GM21825 (cell line): ENCODE results near the gene AKAP1.
"Not testable (repeated sequence)": the region's sequence is repeated elsewhere in the genome, so short reads cannot be mapped to it uniquely, and the experiment has no call there.

Source experiments
- ATAC-seq: cut with Tn5 transposase; IDR thresholded peaks from one replicate; pipeline ENCODE4 v1.9.1; 2021; ENCODE audit warnings: mild to moderate bottlenecking, moderate library complexity; ENCODE audit not compliant: unreplicated experiment

Gene AKAP1

DNA sequence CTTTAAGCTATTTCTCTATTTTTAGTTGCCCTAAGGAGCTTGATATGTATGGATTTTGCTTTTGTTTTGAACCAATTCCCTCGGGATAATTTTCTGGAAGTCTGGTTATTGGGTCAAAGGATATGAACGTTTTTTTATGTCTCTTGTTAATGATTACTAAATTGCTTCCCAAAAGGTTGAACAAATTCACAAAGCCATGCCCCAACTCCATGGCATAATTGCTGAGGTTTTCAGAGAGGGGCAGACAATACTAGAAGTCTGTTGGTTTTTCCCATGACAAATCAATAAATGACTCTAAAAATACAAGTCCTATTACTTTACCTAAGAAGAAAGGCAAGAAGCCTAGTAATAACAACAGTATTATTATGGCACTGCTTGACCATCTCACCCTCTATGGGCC lies 11.4 kb upstream of the AKAP1 start:
- ATAC-seq: no peak

DNA sequence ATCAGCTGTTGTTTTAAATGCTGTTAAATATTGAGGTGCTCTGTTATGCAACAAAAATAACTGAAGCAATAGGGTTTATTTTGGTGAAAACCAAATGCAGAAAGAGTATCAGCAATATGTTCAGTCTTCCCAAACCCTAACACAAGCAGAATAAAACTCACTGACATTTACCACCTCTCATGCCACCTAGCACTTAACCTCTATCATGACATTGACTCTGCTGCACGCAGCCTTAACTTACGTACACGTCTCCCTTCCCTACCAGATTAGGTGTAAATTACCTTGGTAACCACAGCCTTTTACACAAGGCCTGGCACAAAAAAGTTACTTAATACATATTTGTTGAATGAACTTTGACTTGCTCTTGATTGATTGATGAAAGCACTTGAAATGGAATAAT lies 9.9 kb upstream of the AKAP1 start:
- ATAC-seq: no peak

DNA sequence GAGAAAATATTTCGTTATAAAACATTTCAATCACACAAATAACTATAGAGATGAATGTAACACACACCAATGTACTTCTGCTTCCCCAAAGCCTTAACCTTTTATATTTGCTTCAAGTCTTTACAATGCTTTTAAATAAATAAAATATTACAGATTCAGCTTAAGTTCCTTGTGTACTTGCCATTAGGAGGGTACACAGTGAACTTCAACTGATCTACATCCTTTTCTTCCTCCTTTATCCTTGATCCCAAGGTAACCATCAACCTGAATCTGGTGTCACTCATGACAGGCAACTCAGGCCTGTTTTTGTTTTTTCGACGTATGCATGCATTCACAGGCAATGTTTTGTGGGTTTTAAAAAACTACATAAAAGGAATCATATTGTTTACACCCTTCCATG lies 9.3 kb upstream of the AKAP1 start:
- no peak for ATAC-seq

DNA sequence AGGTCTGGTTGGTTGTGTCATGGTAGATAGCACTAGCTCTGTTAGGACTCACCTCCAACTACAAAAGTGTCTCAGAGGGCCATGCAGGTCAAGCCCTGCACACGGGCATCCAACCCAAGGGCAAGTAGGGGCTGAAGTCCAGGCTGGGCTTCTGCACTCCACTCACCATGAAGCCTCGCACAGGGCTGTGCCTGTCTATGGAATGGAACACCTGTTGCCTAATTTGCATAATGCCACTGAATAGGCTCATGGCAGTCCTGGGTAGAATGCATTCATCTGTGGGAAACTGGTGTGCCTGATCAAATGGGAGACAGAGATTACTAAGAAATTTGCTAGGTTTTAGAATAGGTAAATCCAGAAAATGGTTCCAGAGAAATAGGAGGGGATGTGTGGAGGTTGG lies 8.0 kb upstream of the AKAP1 start:
- ATAC-seq: no peak

DNA sequence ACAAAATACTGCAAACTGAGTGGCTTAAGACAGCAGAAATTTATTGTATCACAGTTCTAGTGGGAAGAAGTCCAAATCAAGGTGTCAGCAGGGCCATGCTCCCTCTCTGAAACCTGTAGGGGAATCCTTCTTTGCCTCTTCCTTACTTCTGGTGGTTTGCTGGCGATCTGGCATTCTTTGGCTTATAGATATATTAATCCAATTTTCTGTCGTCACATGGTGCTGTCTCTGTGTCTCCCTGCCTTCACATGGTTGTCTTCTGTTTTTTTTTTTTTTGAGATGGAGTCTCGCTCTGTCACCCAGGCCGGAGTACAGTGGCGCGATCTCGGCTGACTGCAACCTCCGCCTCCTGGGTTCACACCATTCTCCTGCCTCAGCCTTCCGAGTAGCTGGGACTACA lies 6.8 kb upstream of the AKAP1 start:
- ATAC-seq: no peak

DNA sequence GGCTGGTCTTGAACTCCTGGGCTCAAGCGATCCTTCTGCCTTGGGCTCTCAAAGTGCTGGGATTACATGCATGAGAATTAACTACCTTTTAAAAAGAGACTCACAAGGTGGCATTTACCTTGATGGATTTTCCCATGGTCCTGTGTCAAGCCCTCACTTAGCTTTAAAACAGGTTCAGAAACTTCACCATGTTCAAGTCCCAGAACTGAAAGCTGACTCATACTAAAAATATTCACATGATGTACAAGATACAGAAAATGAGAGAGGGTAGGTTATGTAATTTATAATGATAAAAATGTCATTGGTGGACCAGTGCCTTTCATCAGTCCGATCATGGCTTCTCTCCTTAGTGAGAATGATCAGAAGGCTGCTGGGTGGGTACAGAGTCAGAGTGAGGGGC lies 4.3 kb upstream of the AKAP1 start:
- ATAC-seq: no peak

DNA sequence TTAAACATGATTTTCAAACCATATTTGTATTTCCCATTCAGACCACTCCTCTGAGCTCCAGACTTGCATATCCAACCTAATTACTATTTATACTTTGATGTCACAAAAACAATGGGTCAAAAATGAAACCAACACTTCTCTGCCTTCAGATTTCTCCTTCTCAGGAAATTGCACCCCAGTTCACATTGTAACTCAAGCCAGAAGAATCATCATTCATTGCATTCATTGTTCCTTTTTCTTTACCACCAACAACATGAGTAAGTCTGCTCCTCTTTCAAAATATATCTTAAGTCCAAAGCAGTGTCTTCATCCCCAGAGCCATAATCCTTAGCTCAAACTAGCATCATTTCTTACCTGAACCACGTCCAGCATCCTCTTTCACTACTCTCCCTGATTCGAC lies 2.6 kb upstream of the AKAP1 start:
- ATAC-seq: no peak

DNA sequence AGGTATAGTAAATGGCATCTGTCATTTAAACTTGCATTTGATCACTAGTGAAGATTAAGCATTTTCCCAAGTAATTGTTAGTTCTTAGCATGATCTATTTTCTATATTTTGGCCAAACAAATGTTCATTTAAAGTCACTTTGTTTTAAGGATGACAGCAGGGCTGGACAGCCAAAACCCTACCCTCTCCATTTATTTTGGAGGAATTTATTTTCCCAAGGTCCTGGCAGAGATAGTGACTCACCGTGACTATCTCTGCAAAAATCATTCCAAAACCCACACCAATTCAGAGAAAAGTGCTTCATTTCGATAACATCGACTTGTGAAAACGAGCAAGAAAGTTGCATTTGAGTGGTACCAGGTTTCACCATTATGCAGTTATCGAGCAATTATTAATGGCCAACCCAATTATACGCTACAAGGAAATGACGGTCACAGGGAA lies 665 bp upstream of the AKAP1 start:
- ATAC-seq: no peak

DNA sequence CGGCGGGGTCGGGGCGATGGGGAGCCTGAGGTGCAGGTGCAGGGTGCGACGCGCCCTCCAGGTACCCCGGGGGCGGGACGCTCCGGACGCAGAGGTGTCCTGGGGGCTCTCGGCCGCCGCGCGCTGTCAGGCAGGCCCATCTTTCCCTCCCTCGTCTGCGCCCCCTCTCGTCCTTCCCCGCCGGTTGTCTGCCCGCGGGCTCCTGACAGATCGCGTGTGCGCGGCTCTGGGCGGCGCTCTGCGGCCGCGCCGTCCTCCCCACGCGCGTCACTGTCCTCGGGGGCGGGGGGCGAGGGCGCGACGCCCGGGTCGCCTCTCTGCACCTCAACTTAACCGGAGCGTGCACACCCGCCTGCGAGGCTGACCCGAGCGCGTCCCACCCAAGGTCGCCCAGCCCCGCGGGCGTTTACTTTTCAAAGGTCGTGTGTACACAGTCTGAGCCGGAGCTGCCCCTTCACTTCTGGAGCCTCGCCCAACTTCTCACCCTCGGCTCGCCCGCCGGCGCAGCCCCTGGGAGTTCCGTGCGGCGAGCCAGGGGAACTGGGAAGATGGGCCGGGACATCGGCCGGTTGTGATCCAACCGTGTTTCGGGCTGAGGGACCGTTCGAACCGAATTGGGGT lies 512 bp downstream of the AKAP1 start:
- ATAC-seq: peak; percentile 33

DNA sequence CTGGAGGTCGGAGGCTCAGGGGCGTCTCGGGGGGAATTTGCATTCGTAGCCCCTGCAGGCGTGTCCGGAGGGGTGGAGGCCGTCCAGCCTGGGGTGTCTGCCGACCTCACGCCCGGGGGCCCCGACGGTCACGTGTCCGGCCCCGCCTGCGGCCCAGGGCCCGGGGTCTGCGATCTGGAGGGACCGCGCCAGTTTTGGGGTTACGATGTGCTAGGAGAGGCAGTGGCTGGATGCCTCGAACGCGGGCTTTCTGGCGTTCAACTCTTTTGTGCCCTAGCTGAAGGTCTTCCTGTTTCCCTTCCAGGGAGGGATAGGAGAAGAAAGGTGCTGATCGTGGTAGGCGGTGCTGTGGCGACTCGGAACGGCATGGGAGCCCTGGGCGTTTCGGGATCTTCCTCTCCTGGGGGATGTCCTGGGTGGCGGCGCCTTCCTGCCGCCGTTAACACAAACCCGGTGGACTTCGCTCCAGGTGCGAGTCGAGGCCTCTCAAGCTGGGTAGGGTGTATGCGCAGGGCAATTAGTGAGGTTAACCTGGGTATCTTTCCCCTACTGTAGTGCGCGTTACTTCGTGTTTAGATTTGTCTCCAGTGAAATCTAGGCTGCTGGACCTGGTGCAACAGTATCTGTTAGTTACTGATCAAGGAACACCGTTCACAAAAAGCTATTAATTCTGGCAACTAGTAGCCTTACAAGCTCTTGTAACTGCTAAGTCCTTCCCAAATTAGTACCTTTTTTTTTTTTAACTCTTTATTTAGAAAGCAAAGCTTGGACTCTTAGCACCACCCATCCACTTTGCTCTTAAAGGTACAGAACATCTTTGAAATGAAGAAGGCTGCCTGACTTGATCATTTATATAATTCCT lies 1.3 kb downstream of the AKAP1 start:
- ATAC-seq: no peak

DNA sequence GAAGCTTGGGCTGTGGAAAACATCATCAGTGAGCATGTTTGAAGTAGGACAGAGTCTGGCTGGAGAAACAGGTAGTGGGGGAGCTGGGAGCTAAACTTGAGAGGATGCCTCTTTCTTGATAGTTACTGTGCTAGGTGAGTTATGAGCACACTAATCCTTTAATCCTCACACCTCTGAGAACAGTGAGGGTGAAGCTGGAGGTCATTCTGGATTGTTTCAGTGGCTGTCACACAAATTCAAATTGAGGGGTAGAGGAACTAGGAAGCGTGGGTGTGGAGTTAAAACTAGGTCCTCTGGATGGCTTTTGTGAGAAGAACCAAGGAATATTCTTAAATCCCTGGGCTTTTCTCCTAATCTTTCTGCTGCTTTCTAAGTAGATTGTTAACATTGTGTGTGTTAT lies 3.3 kb downstream of the AKAP1 start:
- no peak for ATAC-seq

DNA sequence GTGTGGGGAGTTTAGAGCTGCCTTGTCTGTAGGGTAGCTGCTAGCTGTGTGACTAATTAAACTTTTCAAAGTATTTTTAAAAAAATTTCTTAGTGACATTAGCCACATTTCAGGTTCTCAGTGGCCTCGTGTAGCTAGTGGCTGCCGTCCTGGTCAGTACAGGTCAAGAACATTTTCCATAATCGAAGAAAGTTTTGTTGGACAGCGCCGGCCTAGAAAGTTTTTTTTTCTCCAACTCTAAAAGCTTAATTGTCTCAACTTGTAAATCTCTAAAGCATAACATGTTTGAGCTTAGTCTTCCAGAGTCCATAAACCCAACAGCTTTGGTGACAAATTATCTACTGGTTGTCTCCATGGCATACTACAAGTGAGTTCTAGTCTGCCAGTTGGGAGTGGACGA lies 4.3 kb downstream of the AKAP1 start:
- no peak for ATAC-seq

DNA sequence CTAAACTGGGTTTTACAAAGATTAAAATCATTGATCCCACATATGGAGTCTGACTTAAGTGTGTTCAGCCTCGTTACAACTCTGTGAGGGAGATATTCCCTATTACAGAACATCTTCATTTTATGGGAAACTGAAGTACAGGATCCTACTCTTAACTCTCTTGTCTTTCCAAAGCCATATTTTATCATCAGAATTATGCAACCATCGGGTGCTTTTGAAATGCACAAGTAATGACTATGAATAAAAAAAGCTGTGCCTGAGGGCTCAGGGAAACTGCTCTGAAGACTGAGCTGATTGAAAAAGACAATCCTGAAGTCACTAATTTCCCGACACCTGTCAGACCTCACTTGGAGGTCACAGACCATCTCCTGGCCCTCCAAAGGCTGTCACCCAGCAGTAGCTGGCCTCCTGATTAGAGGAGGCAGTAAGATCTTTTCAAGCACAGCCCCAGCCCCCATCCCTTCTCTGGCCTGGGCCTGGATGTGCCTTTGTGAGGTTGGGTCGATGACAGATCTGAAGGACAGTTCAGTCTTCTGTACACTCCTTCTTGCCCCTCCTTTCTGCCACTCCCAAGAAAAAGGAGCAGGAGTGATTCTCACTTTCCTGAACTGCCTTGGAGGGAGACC lies 5.6 kb downstream of the AKAP1 start:
- ATAC-seq: no peak

DNA sequence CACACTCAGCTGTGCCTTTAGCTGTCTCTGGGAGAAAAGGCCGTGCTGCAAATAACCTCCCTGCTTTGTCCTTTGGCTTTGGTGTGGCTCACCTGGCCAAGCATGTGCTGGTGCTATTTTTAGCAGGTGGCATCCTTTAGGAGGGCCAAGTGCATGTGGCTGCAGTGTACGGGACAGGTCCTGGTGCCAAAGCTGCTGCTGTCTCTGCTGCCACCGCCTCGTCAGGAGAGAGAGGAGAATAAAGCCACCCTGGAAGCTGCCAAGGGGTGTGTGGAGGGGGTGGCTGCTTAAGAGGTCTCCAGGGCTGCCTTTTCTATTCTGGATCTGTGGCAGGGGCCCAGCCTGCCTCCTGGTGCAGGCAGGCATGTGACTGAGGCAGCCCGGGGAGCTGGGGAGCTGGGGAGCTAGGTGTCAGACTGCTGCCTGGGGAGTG lies 6.2 kb downstream of the AKAP1 start:
- ATAC-seq: no peak

DNA sequence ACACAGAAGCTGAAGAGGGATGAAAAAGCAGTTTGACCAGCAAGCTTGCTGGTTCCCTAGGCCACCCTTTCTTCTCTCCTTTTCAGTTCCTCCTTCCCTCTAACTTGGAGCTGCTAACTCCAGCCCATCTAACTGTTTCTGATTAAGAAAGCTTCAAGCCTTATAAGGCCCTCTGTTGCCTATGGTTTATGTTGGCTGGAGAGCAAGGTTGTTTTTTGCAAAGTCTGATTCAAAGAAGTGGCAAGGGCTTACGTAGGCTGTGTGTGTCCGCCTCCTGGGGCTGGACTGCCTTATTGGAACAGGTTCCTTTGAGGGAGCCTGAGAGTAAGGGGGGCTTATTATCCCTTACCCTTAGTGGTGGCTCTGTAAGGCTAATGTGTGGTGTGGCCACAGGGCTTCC lies 7.1 kb downstream of the AKAP1 start:
- no peak for ATAC-seq

DNA sequence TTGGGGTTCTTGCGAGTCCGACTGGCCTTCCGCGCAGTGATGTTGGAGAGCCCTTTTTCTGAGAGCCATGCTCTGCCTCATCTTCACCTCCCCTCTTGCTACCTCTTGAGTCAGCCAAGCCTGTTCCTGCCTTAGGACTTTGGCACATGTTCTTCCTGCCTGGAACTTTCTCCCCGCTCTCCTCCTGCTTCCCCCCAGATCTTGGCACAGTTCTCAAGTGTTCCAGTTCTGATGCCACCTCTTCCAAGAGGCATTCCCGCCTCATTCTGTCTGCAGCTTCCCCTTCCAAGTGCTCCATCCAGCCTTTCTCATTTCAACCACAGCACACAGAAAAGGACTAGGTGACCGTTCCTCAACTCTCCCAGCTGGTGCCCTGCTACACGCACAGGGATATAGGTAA lies 7.7 kb downstream of the AKAP1 start:
- no peak for ATAC-seq

DNA sequence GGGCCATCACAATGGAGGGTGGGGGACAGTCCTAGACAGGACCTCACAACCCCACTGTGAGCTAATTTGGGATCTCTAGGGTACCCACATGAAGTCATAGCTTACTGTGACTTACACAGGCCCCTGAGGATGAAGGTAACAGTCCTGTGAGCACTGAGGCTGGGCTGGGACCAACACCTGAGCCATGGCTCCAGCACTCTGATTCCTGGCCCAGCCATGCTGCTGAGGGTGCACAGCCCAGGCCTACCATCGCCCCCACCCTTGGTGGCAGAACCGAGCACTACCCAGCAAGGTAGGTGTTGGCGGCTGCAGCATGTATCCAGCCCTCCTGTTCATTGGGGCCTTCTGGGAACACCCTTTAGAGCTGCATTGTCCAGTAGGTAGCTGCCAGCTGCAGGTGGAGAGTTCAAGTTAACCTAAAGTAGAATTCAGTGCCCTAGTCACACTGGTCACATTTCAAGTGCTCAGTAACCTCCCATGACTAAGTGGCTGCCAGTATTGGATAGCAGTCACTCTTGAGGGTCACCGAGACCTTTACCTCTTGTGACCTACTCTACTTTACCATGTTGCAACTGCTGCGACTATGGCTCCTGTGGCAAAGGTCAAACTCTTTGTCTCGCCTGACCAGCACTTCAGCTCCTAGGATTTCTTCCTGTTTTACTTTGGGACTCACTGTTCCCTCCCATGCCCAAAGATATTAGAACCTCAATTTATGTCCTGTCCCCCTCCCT lies 11.6 kb downstream of the AKAP1 start:
- ATAC-seq: no peak

DNA sequence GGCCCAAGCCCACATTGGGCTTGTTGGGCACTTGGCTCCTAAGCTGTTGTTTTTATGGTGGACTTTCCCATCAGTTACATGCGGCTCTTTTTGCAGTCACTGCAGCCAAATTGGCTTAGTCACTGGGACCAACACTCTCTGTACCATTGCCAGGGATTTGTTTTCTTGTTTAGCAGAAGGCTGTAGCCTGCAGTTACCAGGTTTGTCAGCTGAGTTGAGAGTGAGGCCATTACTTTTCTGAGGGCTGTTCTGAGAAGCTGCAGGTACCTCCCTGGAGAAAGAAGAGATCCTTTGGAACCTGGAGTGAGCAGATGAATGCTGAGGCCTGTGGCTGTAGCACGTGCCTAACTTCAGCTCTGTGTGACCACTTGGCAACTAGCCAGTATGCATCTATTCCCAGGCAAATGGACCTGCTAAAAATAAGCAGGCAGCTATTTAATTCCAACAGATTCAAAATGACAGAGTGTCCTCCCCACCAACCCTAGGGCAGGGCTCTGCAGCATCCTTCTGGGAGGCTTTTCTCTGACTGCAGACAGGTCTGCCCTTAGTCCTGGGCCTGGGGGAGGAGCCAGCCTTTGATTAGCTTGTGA lies 12.9 kb downstream of the AKAP1 start:
- no peak for ATAC-seq

DNA sequence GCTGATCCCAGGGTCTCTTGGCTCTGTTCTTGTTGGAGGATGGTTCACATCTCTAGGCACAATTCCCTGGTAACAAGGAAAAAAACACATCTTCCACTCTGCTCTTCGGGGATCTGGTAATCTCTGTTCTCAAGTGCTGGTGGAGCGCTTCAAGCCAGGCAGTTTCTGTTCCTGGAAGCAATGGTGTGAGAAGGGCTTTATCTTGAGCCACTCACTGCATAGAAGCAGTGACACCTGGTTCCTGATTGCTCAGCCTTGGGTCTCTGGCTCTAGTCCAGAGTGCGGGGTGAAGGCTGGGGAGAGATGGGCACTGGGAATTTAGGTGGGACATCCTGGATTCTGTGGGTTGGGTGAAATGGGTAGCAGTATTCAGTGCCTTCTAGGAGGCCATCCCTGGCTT lies 14.1 kb downstream of the AKAP1 start:
- ATAC-seq: peak; percentile 79

DNA sequence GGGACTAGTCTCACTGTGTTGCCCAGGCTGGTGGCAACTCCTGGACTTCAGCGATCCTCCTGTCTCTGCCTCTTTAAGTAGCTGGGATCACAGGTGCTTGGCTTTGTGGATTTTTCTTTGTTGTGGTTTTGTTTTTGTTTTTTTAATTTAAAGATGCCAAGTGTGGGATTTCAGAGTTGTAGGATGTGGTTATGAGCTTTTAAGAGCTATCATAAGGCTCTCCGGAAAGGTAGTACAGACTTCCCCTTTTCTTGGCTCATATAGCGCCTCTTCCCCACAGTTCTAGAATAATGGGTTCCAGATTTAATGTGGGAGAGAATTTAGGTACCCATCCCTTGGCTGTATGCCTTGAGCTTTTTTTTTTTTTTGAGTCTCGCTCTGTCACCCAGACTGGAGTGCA lies 17.1 kb downstream of the AKAP1 start:
- no peak for ATAC-seq

DNA sequence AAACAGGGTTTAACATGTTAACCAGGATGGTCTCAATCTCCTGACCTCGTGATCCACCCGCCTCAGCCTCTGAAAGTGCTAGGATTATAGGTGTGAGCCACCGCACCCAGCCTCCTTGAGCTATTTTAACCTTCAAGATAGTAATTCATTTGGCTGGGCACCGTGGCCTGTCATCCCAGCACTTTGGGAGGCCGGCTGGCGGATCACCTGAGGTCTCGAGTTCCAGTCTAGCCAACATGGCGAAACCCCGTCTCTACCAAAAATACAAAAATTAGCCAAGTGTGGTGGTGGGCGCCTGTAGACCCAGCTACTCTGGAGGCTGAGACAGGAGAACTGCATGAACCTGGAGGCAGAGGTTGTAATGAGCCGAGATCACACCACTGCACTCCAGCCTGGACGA lies 17.6 kb downstream of the AKAP1 start:
- not testable (repeated sequence) for ATAC-seq
